Measurements from ENCODE around the gene ECM1. TPM values are rescaled to one million over a fixed set of nuclear protein-coding genes. Genes with fewer than 3 reads are reported as not detected.

Gene ECM1
- polyA plus RNA-seq, 1 experiment, result 122 TPM

GRCh38 chr1:150552128-150552910 is 44.4 kb downstream of the ECM1 start:
- TF ChIP-seq CTCF (IDR thresholded peaks at IDR 0.05; ENCODE audit: low read depth, low read length), result no peak
- no peak overlapping the region for H3K4me3 ChIP-seq (ENCODE audit: low read depth, low read length)
- ChIA-PET POLR2A (interaction anchor here (0.6 to 1.7 kb wide), 4 partner anchors 9 to 188 kb away, joined by 3 to 4 read pairs (median 4); partner anchors contain the start of genes MCL1 and RPRD2), CTCF (interaction anchor here (1.3 to 7.2 kb wide), 3 partner anchors 8 to 69 kb away, joined by 5 to 64 read pairs (median 5); no protein-coding TSS in a partner anchor)
- no peaks in the 10 kb centered on the region; the same call in 1 of the 2 replicates for H3K9me3 ChIP-seq (ENCODE audit: control insufficient read depth, insufficient read depth, low read length)
- DNase-seq (ENCODE audit: low read depth, low spot score), result peak; percentile 73
- peak overlapping the region; percentile 75 for H3K27ac ChIP-seq (ENCODE audit: low read depth, low read length)
- no peaks in the 10 kb centered on the region for H3K27me3 ChIP-seq (ENCODE audit: control insufficient read depth, insufficient read depth, low read length)

GRCh38 chr1:150552911-150553289 is 45.0 kb downstream of the ECM1 start:
- H3K27ac ChIP-seq (ENCODE audit: low read depth, low read length), result peak overlapping the region; percentile 73
- no peaks in the 10 kb centered on the region for H3K27me3 ChIP-seq (ENCODE audit: control insufficient read depth, insufficient read depth, low read length)
- H3K9me3 ChIP-seq (ENCODE audit: control insufficient read depth, insufficient read depth, low read length), result no peaks in the 10 kb centered on the region; the same call in 1 of the 2 replicates
- no peak overlapping the region for H3K4me3 ChIP-seq (ENCODE audit: low read depth, low read length)
- TF ChIP-seq CTCF (IDR thresholded peaks at IDR 0.05; ENCODE audit: low read depth, low read length), result no peak
- POLR2A ChIA-PET, result interaction anchor here (0.6 to 1.4 kb wide), 3 partner anchors 8 to 189 kb away, joined by 3 to 4 read pairs (median 4); partner anchors contain the start of gene RPRD2
- CTCF ChIA-PET, result interaction anchor here (1.6 to 7.2 kb wide), 2 partner anchors 8 to 20 kb away, joined by 5 to 64 read pairs; no protein-coding TSS in a partner anchor
- DNase-seq (ENCODE audit: low read depth, low spot score), result no peak

GRCh38 chr1:150553392-150554085 is 45.6 kb downstream of the ECM1 start:
- peak overlapping the region; percentile 73 for H3K27ac ChIP-seq (ENCODE audit: low read depth, low read length)
- H3K9me3 ChIP-seq (ENCODE audit: control insufficient read depth, insufficient read depth, low read length), result no peaks in the 10 kb centered on the region; the same call in 1 of the 2 replicates
- no peaks in the 10 kb centered on the region for H3K27me3 ChIP-seq (ENCODE audit: control insufficient read depth, insufficient read depth, low read length)
- TF ChIP-seq CTCF (IDR thresholded peaks at IDR 0.05; ENCODE audit: low read depth, low read length), result no peak
- no peak for DNase-seq (ENCODE audit: low read depth, low spot score)
- CTCF ChIA-PET, result interaction anchor here (1.6 kb wide), 1 partner anchor 21 kb away, joined by 5 read pairs; no protein-coding TSS in a partner anchor
- POLR2A ChIA-PET, result no interaction called here
- H3K4me3 ChIP-seq (ENCODE audit: low read depth, low read length), result no peak overlapping the region

GRCh38 chr1:150554086-150554452 is 46.2 kb downstream of the ECM1 start:
- no peak for DNase-seq (ENCODE audit: low read depth, low spot score)
- ChIA-PET POLR2A (interaction anchor here (0.9 kb wide), 1 partner anchor 26 kb away, joined by 8 read pairs; no protein-coding TSS in a partner anchor), CTCF (interaction anchor here (1.6 kb wide), 1 partner anchor 21 kb away, joined by 5 read pairs; no protein-coding TSS in a partner anchor)
- Histone ChIP-seq H3K4me3 (ENCODE audit: low read depth, low read length) (no peak overlapping the region), H3K27me3 (ENCODE audit: control insufficient read depth, insufficient read depth, low read length) (no peaks in the 10 kb centered on the region), H3K27ac (ENCODE audit: low read depth, low read length) (no peak overlapping the region), H3K9me3 (ENCODE audit: control insufficient read depth, insufficient read depth, low read length) (no peaks in the 10 kb centered on the region; the same call in 1 of the 2 replicates)
- no peak for TF ChIP-seq CTCF (IDR thresholded peaks at IDR 0.05; ENCODE audit: low read depth, low read length)
